Keratinocyte (primary cell): Measurements from ENCODE around the gene KCNA3. TPM values are rescaled to one million over a fixed set of nuclear protein-coding genes. Genes with fewer than 3 reads are reported as not detected.

ENCODE experiments used
- DNase-seq: peaks from one replicate; pipeline ENCODE4 v3.0.0-alpha.2; 2011; ENCODE audit warnings: low read depth, missing footprints, low spot score
- FAIRE-seq: peaks from 2 replicates; lab custom pipeline; 2011; peaks lifted over from hg19 to GRCh38; lab: Jason Lieb, UNC
- H2AFZ ChIP-seq: 2 replicates; pipeline ENCODE4 v1.6.0; 2012; ENCODE audit warnings: low read length, control low read depth, inconsistent platforms; ENCODE audit not compliant: control insufficient read depth
- H3K27ac ChIP-seq: 2 replicates; pipeline ENCODE4 v1.5.1; 2011; ENCODE audit warnings: low read length; ENCODE audit not compliant: control insufficient read depth, insufficient read depth
- H3K27me3 ChIP-seq: 3 replicates; pipeline ENCODE4 v1.6.0; 2011; ENCODE audit warnings: low read length; ENCODE audit not compliant: control insufficient read depth, insufficient read depth; ENCODE audit errors: extremely low read depth
- H3K36me3 ChIP-seq, 2 experiments: 2 replicates in 1 of 2; 3 replicates in 1 of 2; pipeline ENCODE4 v1.5.1; 2011; ENCODE audit warnings: low read length in 2 of 2, mild to moderate bottlenecking in 1 of 2; ENCODE audit not compliant: control insufficient read depth in 2 of 2, insufficient read depth in 2 of 2; ENCODE audit errors: extremely low read depth in 1 of 2
- H3K4me1 ChIP-seq: 3 replicates; pipeline ENCODE4 v1.5.1; 2011; ENCODE audit warnings: low read length; ENCODE audit not compliant: control insufficient read depth, insufficient read depth; ENCODE audit errors: extremely low read depth
- H3K4me2 ChIP-seq: 3 replicates; pipeline ENCODE4 v1.6.0; 2011; ENCODE audit warnings: low read depth, low read length; ENCODE audit not compliant: control insufficient read depth, insufficient read depth; ENCODE audit errors: extremely low read depth
- H3K4me3 ChIP-seq, 3 experiments: fragments of 200-600 bp in 1 of 3; sonication (generic) in 1 of 3; 2 replicates in 2 of 3; 3 replicates in 1 of 3; pipeline ENCODE4 v1.5.1; 2011 to 2016; ENCODE audit warnings: low read length in 3 of 3, mild to moderate bottlenecking in 3 of 3, control low read depth in 2 of 3, inconsistent platforms in 1 of 3, low read depth in 1 of 3, mixed read lengths in 1 of 3, mixed run types in 1 of 3, moderate library complexity in 1 of 3; ENCODE audit not compliant: control insufficient read depth in 2 of 3, insufficient read depth in 2 of 3; ENCODE audit errors: extremely low read depth in 1 of 3
- H3K79me2 ChIP-seq: 2 replicates; pipeline ENCODE4 v1.6.0; 2012; ENCODE audit warnings: low read length; ENCODE audit not compliant: control insufficient read depth, insufficient read depth
- H3K9ac ChIP-seq: 3 replicates; pipeline ENCODE4 v1.6.0; 2011; ENCODE audit warnings: low read length; ENCODE audit not compliant: control insufficient read depth, insufficient read depth; ENCODE audit errors: extremely low read depth
- H3K9me1 ChIP-seq: 3 replicates; pipeline ENCODE4 v1.6.0; 2011; ENCODE audit warnings: low read length; ENCODE audit not compliant: control insufficient read depth, insufficient read depth; ENCODE audit errors: extremely low read depth
- H3K9me3 ChIP-seq: 2 replicates; pipeline ENCODE4 v1.5.1; 2012; ENCODE audit warnings: low read depth, low read length; ENCODE audit not compliant: control insufficient read depth
- H4K20me1 ChIP-seq: 3 replicates; pipeline ENCODE4 v1.6.0; 2011; ENCODE audit warnings: low read length; ENCODE audit not compliant: control insufficient read depth, insufficient read depth; ENCODE audit errors: extremely low read depth
- CTCF ChIP-seq, 3 experiments: IDR thresholded peaks in 1 of 3; conservative IDR thresholded peaks in 1 of 3; optimal IDR thresholded peaks in 1 of 3; 2 replicates in 2 of 3; 3 replicates in 1 of 3; pipeline versions ENCODE3 to v1.5.1; 2011; ENCODE audit warnings: low read length in 3 of 3, mild to moderate bottlenecking in 3 of 3, moderate library complexity in 2 of 3, control low read depth in 1 of 3, inconsistent platforms in 1 of 3; ENCODE audit not compliant: insufficient read depth in 2 of 3; ENCODE audit errors: extremely low read depth in 1 of 3
- EZH2 ChIP-seq: IDR thresholded peaks from one replicate; pipeline ENCODE4 v1.6.1; 2012; ENCODE audit warnings: inconsistent platforms, mild to moderate bottlenecking, low read length, moderate library complexity
- dilution Hi-C: fragments of 300-500 bp; cut with MboI; formaldehyde crosslinking; loops from one replicate; pipeline ENCODE4 v1.7.0; 2020; ENCODE audit warnings: low sequenced_read_pairs; ENCODE audit not compliant: extremely low pct_ligation_motif_present
- polyA plus RNA-seq, 5 experiments: library from polyadenylated mRNA; depleted of rRNA in 3 of 5; stranded (reverse) in 3 of 5; stranded (forward) in 1 of 5; unstranded in 1 of 5; fragments of >200 nt; gene quantifications; 1 replicate in 1 of 5; 2 replicates in 3 of 5; 3 replicates in 1 of 5; pipeline versions ENCODE4 v1.2.1 to v1.2.3, GENCODE V29; 2011 to 2012; ENCODE audit warnings: missing spikeins in 2 of 5, low read depth in 1 of 5, low replicate concordance in 1 of 5

KCNA3 gene
- polyA plus RNA-seq, 1 donor (not counting 4 experiments of a cell fraction or from before 2014, with no cell fraction given), result not detected

GRCh38 chr1:110686188-110686587 lies 11.4 kb upstream of the KCNA3 start:
- dilution Hi-C loops, result no loop called here
- H3K27ac ChIP-seq, result no peak overlapping the region
- H3K4me1 ChIP-seq, result no peaks in the 10 kb centered on the region
- no peaks in the 10 kb centered on the region for H3K9me3 ChIP-seq
- no peak overlapping the region for H3K4me3 ChIP-seq
- no peak for FAIRE-seq
- H3K9me1 ChIP-seq, result no peaks in the 10 kb centered on the region
- TF ChIP-seq CTCF (optimal IDR thresholded peaks at IDR 0.05 in 1 of 3, IDR thresholded peaks at IDR 0.05 in 1 of 3, conservative IDR thresholded peaks at IDR 0.05 in 1 of 3; ENCODE audit: extremely low read depth in 1 of 3, insufficient read depth in 2 of 3, low read length in 3 of 3), result peak in 1 of 3 experiments; percentile 8
- TF ChIP-seq EZH2, result no peak
- no peak overlapping the region for H3K9ac ChIP-seq
- H3K27me3 ChIP-seq, result peaks cover 6% of the 10 kb centered on the region
- no peaks in the 10 kb centered on the region for H3K79me2 ChIP-seq
- no peaks in the 10 kb centered on the region for H4K20me1 ChIP-seq
- no peak overlapping the region for H2AFZ ChIP-seq
- no peak for DNase-seq
- no peaks in the 10 kb centered on the region for H3K36me3 ChIP-seq
- no peak overlapping the region for H3K4me2 ChIP-seq

- H3K4me2 ChIP-seq, result no peak overlapping the region
- dilution Hi-C loops, result no loop called here
- no peaks in the 10 kb centered on the region for H4K20me1 ChIP-seq
- no peak for TF ChIP-seq CTCF (optimal IDR thresholded peaks at IDR 0.05 in 1 of 3, IDR thresholded peaks at IDR 0.05 in 1 of 3, conservative IDR thresholded peaks at IDR 0.05 in 1 of 3; ENCODE audit: extremely low read depth in 1 of 3, insufficient read depth in 2 of 3, low read length in 3 of 3)
- no peak for TF ChIP-seq EZH2
- H3K9me1 ChIP-seq, result no peaks in the 10 kb centered on the region
- FAIRE-seq (no peak), DNase-seq (no peak)
- no peaks in the 10 kb centered on the region for H3K79me2 ChIP-seq
- peaks cover 6% of the 10 kb centered on the region for H3K27me3 ChIP-seq
- no peak overlapping the region for H3K4me3 ChIP-seq
- H2AFZ ChIP-seq, result no peak overlapping the region
- no peak overlapping the region for H3K27ac ChIP-seq
- H3K9me3 ChIP-seq, result no peaks in the 10 kb centered on the region
- no peaks in the 10 kb centered on the region for H3K36me3 ChIP-seq
- H3K9ac ChIP-seq, result no peak overlapping the region
- no peaks in the 10 kb centered on the region for H3K4me1 ChIP-seq
Measured at GRCh38 chr1:110684491-110684890, 9.8 kb upstream of the KCNA3 start.
